LNCaP clone FGC (cell line): Measurements from ENCODE around the gene LDLRAD4.

Source experiments
- DNase-seq: peaks from one replicate; pipeline ENCODE4 v3.0.0-alpha.2; 2011; ENCODE audit warnings: low read depth
- H3K4me3 ChIP-seq: 2 replicates; pipeline ENCODE4 v1.5.1; 2011; ENCODE audit warnings: mild to moderate bottlenecking, low read depth, low read length, control low read depth
- TF ChIP-seq, protein P1 (sequence below): IDR thresholded peaks from 2 replicates; pipeline ENCODE4 v1.5.1; 2012; ENCODE audit warnings: mild to moderate bottlenecking; ENCODE audit not compliant: control insufficient read depth, insufficient read depth; ENCODE audit errors: extremely low read depth

The LDLRAD4 gene

DNA sequence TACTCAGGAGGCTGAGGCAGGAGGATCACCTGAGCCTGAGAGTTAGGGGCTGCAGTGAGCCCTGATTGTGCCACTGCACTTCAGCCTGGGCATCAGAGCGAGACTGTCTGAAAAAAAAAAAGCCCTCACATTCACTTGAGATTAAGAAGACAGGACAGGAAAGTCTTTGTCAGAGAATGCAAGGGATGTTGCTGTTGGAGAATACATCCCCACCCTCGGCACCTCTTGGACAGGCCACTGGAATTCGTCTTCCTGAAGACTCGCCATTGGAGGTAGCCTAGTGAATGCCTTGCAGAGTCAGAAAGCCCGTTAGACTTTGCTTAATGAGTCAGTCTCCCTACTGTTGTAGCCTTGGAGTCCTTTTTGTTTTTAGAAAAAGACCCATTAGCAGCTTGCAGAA is 302.2 kb downstream of the LDLRAD4 start:
- no peak overlapping the region for H3K4me3 ChIP-seq
- TF ChIP-seq, protein P1, sequence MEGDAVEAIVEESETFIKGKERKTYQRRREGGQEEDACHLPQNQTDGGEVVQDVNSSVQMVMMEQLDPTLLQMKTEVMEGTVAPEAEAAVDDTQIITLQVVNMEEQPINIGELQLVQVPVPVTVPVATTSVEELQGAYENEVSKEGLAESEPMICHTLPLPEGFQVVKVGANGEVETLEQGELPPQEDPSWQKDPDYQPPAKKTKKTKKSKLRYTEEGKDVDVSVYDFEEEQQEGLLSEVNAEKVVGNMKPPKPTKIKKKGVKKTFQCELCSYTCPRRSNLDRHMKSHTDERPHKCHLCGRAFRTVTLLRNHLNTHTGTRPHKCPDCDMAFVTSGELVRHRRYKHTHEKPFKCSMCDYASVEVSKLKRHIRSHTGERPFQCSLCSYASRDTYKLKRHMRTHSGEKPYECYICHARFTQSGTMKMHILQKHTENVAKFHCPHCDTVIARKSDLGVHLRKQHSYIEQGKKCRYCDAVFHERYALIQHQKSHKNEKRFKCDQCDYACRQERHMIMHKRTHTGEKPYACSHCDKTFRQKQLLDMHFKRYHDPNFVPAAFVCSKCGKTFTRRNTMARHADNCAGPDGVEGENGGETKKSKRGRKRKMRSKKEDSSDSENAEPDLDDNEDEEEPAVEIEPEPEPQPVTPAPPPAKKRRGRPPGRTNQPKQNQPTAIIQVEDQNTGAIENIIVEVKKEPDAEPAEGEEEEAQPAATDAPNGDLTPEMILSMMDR: no peak
- DNase-seq: no peak

DNA sequence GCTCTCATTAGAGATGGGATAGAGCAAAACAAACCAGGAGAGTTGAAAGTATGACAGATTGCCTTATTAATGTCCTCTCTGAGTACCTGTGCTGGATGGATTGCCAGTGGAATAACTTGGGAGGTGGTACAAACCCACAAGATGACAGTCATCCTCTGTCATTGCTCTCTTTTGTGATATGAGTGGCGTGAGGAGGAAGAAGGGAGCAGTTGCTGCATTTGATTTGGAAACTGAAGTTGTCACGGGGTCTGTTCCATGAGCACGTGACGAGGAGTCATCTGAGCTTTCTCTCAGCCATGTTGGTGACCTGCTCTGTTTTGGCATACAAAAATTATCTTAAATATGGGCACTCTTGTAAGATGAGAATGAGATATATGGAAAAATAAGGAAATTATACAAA is 302.9 kb downstream of the LDLRAD4 start:
- no peak for DNase-seq
- no peak overlapping the region for H3K4me3 ChIP-seq
- TF ChIP-seq, protein P1: no peak

DNA sequence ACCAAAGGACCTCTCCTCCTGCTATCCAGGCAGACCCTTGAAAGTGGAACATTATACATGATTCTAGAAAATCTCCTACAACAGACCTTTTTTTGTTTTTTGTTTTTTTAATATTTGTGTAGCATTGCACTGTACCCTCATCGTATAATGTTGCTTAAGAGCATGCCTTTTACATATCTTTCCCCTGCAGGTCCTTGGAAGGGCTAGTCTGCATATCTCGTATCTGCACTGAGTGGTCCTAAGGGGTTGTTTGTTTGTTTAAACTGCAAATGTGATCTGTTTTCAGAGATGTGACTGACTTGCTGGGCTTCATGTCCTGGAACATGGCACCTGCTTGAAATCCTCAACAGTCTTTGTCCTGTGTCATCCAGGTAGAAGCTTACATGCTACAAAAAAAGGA is 303.7 kb downstream of the LDLRAD4 start:
- no peak overlapping the region for H3K4me3 ChIP-seq
- TF ChIP-seq, protein P1: no peak
- no peak for DNase-seq

DNA sequence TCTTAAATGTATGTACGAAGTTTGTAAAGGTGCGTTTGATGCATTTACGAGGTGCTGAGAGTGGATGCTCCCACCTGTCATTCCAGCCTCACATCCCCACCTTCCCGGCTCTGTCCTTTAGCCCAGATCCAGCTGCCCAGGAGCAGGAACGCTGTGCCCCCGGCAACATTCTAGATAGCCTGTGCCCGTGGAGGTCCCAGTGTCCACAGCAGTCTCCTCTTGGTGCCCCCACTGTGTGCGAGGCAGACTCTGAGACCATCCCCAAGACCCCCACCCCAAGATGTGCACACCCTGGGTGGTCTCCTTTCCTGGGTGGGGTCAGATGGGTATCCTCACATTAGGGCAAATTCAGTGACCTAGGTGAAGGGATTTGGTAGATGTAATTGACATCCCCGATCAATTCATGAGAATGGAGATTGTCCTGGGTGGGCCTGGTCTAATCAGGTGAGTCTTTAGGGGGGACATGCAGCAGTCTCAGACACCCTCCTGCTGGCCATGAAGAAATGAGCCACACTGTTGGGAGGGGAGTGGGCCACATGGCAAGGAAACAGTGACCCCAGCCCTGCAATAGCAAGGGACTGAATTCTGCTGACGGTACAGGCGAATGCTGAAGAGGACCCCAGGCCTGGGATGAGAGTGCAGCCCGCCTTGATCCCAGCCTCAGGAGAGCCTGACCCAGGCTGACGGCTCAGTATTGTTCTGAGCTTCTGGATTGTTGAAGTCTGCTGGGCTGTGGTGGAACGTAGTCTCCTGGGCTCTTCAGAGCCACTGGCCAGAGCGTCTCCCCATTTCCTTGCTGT is 304.5 kb downstream of the LDLRAD4 start:
- no peak overlapping the region for H3K4me3 ChIP-seq
- DNase-seq: no peak
- TF ChIP-seq, protein P1: no peak

DNA sequence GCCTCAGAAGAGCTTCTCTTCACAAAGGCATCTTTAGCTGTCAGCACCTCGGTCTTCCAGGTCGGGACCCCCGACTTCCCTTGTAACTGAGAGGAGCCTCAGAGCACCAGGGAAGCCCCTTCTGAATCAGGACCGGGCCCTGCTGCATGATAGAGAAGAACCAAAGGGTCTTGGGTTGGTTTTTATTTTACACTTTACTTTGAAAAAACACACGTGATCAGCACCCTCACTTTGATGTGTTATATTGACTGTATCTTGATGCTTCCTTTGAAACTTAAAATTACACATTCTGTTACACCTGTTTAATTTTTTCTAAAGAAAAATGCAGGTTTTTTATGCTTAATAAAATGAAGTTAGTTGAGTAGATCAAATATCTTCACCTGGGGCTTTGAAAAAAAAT is 305.5 kb downstream of the LDLRAD4 start:
- TF ChIP-seq, protein P1: no peak
- no peak for DNase-seq
- H3K4me3 ChIP-seq: no peak overlapping the region

DNA sequence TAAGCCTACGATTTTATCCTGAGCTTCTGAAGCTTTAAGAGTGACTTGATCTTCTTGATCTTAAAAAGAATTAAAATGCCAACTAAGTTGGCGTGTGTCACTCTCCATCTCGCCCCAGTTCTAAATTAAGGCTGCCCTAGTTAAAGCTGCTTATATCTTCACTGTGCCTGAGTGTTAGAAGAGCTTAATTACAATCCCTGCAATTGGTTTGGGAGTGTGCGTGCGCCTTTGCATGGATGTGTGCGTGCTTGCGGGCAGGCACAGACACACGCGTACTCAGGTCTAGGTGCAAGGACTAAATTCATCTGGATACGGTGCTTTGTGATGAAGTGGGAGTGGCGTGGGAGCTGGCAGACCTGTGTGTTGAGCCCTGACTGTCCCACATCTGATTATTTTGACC is 306.3 kb downstream of the LDLRAD4 start:
- H3K4me3 ChIP-seq: no peak overlapping the region
- DNase-seq: no peak
- TF ChIP-seq, protein P1: no peak
